GM18517 (cell line): ENCODE measurements around the gene NTF4.
"Not testable (repeated sequence)": the region's sequence is repeated elsewhere in the genome, so short reads cannot be mapped to it uniquely, and the experiment has no call there.

Experiments
- ATAC-seq: cut with Tn5 transposase; IDR thresholded peaks from one replicate; pipeline ENCODE4 v1.9.1; 2021; ENCODE audit warnings: mild to moderate bottlenecking, moderate library complexity; ENCODE audit not compliant: unreplicated experiment

The NTF4 gene

GRCh38 chr19:49091391-49092038 lies 26.9 kb upstream of the NTF4 start:
- no peak for ATAC-seq

- ATAC-seq, result no peak
These were observed 21.7 kb upstream of the NTF4 start for GRCh38 chr19:49086296-49086695.

- no peak for ATAC-seq
These were observed 21.2 kb upstream of the NTF4 start for GRCh38 chr19:49085868-49086232.

GRCh38 chr19:49085020-49085867 lies 20.6 kb upstream of the NTF4 start, which contains the start of gene SNRNP70:
SNRNP70 (plus strand) TSS chr19:49085451; CDS start chr19:49086415, 964 bp downstream.
- ATAC-seq, result peak; percentile 77

- ATAC-seq, result no peak
These were observed 19.8 kb upstream of the NTF4 start for GRCh38 chr19:49084206-49085019.

GRCh38 chr19:49081273-49081672 lies 16.7 kb upstream of the NTF4 start:
- ATAC-seq, result no peak

- ATAC-seq, result no peak
These were observed 15.8 kb upstream of the NTF4 start for GRCh38 chr19:49080392-49080791.

- ATAC-seq, result not testable (repeated sequence)
These were observed 10.3 kb upstream of the NTF4 start for GRCh38 chr19:49074869-49075268.

- no peak for ATAC-seq
These were observed 9.1 kb upstream of the NTF4 start for GRCh38 chr19:49073514-49074378.

GRCh38 chr19:49071860-49072547 lies 7.4 kb upstream of the NTF4 start:
- ATAC-seq, result no peak

- ATAC-seq, result no peak
These were observed 5.8 kb upstream of the NTF4 start for GRCh38 chr19:49070416-49070815.

- no peak for ATAC-seq
These were observed 4.4 kb upstream of the NTF4 start for GRCh38 chr19:49069026-49069425.

GRCh38 chr19:49067554-49067953 lies 2.9 kb upstream of the NTF4 start:
- ATAC-seq, result no peak

- ATAC-seq, result no peak
These were observed 1.4 kb upstream of the NTF4 start for GRCh38 chr19:49065905-49066512.

GRCh38 chr19:49064029-49064629 lies 489 bp downstream of the NTF4 start:
- ATAC-seq, result no peak

- ATAC-seq, result no peak
These were observed 3.2 kb downstream of the NTF4 start for GRCh38 chr19:49061445-49061844.

GRCh38 chr19:49061000-49061399 lies 3.6 kb downstream of the NTF4 start:
- ATAC-seq, result no peak

- ATAC-seq, result no peak
These were observed 5.6 kb downstream of the NTF4 start for GRCh38 chr19:49059053-49059452.

GRCh38 chr19:49058562-49058961 lies 6.1 kb downstream of the NTF4 start:
- no peak for ATAC-seq
